ENCODE results near the gene MAGEA9B.
"Not testable (repeated sequence)": the region's sequence is repeated elsewhere in the genome, so short reads cannot be mapped to it uniquely, and the experiment has no call there.

Gene MAGEA9B

GRCh38 chrX:149587359-149587758 is at the start of gene MAGEA9B:
MAGEA9B (minus strand) TSS chrX:149587459; CDS start chrX:149583179, 4,280 bp downstream.
- not testable (repeated sequence) for DNase-seq (ENCODE audit: low spot score)

- DNase-seq (ENCODE audit: low spot score): no peak
Measured at GRCh38 chrX:149633511-149633910, 46.3 kb upstream of the MAGEA9B start.

GRCh38 chrX:149631234-149632165 is 44.2 kb upstream of the MAGEA9B start, which contains the start of gene TMEM185A:
TMEM185A (minus strand) TSS chrX:149631792; CDS start chrX:149631580, 212 bp downstream.
- DNase-seq (ENCODE audit: low spot score): peak; percentile 84

- DNase-seq (ENCODE audit: low spot score): peak; percentile 57
Measured at GRCh38 chrX:149630681-149631233, 43.5 kb upstream of the MAGEA9B start.

DNA sequence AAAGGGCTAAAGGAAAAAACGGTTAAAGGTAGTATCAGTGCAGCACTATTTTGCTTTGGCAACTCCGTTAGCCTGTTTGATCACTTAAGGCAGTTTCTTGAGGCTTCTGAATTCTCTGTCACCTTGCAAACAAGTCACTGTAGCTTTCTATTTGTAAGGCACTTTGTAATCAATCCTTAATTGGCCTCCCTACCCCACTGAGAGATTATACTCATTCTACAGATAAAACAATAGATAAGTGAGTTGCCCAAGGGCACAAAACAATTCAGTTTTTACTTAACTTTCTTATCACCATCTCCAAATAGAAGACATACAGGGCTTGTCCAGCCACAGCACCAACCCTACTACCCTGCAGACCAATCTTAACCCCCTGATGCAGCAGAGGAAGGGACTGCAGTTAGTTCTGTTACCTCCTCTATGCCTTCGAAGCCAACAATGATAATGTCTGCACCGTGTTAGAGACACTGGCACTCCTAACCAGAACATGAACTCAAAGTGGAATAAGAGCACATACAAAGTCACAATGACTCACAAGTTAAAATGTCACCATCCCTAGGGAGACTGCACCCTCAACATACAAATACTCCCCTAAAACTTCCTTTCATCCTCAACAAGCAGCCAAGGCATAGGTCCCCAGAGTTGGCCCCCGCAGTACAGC is 42.6 kb upstream of the MAGEA9B start:
- no peak for DNase-seq (ENCODE audit: low spot score)

DNA sequence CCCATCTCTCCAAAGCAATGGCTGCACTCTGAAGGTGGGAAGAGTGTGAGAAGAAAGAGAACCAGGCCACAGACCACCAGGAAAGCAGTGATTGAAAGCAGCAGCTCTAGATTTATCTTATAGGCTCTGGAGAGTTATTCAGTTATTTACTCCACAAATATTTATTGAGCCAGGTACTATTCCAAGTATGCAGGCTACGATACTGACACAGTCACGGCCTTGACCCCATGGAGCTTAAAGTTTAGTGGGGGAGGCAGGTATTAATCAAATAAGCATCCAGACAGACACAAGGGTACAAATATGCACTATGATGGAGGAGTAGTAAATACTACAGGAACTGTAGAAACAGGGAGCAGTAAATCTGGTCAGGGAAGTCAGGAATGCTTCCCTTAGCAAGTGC is 41.5 kb upstream of the MAGEA9B start:
- no peak for DNase-seq (ENCODE audit: low spot score)

GRCh38 chrX:149628280-149628679 is 41.0 kb upstream of the MAGEA9B start:
- no peak for DNase-seq (ENCODE audit: low spot score)

GRCh38 chrX:149626829-149627228 is 39.6 kb upstream of the MAGEA9B start:
- not testable (repeated sequence) for DNase-seq (ENCODE audit: low spot score)

DNA sequence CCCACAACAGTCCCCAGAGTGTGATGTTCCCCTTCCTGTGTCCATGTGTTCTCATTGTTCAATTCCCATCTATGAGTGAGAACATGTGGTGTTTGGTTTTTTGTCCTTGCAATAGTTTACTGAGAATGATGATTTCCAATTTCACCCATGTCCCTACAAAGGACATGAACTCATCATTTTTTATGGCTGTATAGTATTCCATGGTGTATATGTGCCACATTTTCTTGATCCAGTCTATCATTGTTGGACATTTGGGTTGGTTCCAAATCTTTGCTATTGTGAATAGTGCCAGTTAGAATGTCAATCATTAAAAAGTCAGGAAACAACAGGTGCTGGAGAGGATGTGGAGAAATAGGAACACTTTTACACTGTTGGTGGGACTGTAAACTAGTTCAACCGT is 32.4 kb upstream of the MAGEA9B start:
- not testable (repeated sequence) for DNase-seq (ENCODE audit: low spot score)

DNA sequence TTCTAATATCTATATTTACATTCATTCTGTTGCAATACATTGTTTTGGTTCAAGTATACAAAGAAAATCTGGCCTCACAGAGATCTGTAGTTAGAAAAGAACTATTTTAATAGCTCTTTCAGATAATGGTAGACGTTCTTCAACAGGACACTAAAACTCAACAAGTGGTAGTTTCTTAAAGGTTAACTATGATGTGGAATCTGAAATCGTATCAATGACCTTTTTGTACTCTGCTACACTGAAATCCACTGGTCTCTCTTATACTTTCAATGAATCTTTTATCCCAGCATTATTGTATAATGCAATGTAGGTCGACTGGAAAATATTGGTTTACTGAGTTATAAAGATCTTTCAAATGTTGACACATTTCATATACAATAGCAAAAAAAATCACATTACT is 31.6 kb upstream of the MAGEA9B start:
- DNase-seq (ENCODE audit: low spot score): no peak

- no peak for DNase-seq (ENCODE audit: low spot score)
Measured at GRCh38 chrX:149611623-149612175, 24.4 kb upstream of the MAGEA9B start.

DNA sequence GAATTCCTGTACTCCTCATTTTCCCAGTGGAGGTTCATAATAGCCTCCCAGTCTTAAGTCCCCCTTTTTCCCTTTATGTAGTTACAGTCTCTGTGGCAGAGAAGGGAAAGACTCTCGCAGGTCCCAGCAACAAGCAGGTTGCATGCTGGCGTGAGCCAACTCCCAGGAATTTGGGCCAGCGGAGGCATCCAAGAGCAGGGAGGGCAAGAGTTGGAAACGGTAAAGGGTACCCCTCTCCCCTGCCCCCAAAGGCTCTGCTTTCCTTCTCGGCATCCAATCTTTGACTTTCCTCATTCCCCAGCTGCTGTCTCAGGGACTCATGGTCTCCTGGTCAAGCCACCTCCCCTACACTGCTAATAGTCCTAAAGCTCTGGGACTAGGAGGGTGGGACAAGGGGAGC is 23.3 kb upstream of the MAGEA9B start:
- no peak for DNase-seq (ENCODE audit: low spot score)

DNA sequence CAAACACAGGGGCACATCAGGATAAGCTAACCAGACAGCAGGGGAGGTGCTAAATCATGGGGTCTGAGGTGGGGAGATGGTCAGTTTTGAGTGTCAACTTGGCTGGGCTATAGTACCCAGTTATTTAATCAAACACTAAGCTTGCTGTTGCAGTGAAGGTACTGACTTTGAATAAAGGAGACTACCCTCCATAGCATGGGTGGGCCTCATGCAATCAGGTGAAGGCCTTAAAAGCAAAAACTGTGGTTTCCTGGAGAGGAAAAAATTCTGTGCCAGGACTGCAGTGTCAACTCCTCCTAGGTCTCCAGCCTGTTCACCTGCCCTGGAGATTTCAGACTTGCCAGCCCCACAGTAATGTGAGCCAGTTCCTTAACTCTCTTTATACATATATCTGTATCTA is 20.4 kb upstream of the MAGEA9B start:
- DNase-seq (ENCODE audit: low spot score): no peak

DNA sequence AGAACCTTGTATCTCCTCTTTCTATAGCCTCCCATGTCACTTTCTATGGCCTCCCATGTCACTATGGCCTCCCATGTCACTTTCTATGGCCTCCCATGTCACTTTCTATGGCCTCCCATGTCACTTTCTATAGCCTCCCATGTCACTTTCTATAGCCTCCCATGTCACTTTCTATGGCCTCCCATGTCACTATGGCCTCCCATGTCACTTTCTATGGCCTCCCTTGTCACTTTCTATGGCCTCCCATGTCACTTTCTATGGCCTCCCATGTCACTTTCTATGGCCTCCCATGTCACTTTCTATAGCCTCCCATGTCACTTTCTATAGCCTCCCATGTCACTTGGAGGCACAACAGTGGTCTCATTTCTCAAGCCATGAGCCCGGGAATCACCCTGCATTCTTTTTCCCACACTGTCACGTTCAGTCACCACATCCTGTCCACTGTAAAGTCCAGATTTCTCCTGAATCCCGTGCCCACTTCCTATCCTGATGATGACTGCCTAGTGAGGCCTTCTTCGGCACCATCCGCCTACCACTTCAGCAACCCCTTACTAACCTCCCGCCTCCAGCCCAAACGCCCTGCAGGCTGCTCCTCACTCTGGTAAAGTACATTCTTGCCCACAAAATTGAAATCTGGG is 18.1 kb upstream of the MAGEA9B start:
- DNase-seq (ENCODE audit: low spot score): not testable (repeated sequence)

- not testable (repeated sequence) for DNase-seq (ENCODE audit: low spot score)
Measured at GRCh38 chrX:149598603-149599002, 11.3 kb upstream of the MAGEA9B start.

DNA sequence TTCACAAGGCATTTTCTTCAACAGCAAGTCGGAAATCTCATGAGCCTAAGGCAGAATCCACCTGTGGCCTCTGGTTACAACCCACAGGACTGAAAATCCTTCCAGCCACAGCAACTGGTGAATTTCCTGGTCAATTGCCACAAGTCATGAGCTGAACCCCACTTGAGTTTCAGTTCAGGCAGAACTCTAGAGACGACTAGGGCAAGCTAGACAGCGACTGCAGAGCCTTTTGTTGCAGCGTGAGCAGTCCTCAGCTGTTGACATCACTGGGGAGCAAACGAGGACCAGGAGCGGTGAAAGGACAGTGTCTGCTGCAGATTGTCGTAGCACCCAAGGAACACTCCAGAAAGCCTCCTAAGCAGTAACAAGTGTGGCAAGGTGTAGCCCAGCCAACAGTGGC is 8.7 kb upstream of the MAGEA9B start:
- DNase-seq (ENCODE audit: low spot score): not testable (repeated sequence)

- not testable (repeated sequence) for DNase-seq (ENCODE audit: low spot score)
Measured at GRCh38 chrX:149595214-149595613, 8.0 kb upstream of the MAGEA9B start, which contains the start of gene HSFX2. HSFX2 (minus strand) TSS chrX:149595314; CDS start chrX:149594700, 614 bp downstream.

GRCh38 chrX:149590993-149591392 is 3.7 kb upstream of the MAGEA9B start:
- not testable (repeated sequence) for DNase-seq (ENCODE audit: low spot score)

DNA sequence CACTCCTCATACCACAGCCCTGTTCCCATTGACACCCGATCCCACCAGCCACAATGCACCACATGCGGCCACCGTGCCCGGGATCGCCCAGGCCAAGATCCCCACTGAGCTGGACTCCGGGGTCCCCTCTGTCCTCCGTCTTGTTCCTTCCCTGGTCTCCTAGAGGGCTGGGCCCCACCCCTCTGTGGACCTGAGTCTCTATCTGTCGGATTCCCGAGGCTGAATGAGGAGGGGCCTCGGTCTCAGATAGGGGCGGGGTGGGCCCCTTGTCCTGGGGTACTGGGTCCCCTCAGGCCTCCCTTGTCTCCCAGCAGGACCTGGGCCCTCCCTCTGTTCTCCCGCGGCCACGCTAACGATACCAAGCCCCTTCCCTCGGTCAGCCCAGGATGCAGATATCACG is 1.6 kb downstream of the MAGEA9B start:
- DNase-seq (ENCODE audit: low spot score): not testable (repeated sequence)

DNA sequence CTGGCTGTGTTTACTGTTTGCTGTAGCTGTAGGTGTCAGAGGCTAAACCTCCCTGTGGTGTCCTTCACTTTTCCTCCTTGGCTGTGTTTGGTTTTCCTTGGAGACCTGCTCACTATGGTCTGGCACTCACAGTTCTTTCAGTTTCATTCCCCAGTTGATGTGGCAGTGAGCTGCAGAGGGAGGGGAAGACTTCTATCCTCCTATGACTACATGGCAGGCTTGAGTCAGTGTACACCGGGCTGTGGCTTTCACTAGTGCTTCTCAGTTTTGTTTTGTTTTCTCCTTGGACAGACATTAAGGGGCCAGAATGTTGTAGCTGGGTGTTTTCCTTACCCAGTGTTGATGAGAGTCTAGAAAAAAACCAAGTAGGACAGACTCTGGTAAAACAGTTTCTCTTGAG is 13.8 kb downstream of the MAGEA9B start:
- DNase-seq (ENCODE audit: low spot score): not testable (repeated sequence)

DNA sequence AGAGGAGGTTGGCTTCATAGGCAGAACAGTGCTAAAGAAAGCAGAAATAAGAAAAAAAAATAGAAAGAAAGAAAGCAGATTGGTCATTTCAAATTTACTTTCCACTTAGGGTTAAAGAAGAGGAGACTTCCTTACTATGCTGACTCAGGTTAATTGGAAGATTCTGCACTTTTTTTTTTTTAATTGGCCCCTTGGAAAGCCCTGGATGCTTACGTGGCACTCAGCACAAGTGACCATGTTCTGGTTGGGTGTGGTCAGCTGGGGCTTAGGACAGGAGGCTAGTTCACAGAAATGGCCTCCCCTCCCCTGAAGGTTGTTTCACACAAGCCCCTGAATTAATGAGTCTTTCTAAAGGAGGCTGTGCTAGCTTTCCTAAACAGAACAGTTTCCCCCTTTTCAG is 14.5 kb downstream of the MAGEA9B start:
- DNase-seq (ENCODE audit: low spot score): no peak

GRCh38 chrX:149571770-149572169 is 15.5 kb downstream of the MAGEA9B start:
- DNase-seq (ENCODE audit: low spot score): no peak

All from AG20443 (cell line).